ENCODE measurements around the gene ETF1. TPM values are rescaled to one million over a fixed set of nuclear protein-coding genes. Genes with fewer than 3 reads are reported as not detected.

Gene ETF1
- total and polyA plus RNA-seq, 9 of the 15 experiments (the other 6 are each of a cell fraction or from before 2014, with no cell fraction given) = 53.7 to 209 (median 164) TPM

DNA sequence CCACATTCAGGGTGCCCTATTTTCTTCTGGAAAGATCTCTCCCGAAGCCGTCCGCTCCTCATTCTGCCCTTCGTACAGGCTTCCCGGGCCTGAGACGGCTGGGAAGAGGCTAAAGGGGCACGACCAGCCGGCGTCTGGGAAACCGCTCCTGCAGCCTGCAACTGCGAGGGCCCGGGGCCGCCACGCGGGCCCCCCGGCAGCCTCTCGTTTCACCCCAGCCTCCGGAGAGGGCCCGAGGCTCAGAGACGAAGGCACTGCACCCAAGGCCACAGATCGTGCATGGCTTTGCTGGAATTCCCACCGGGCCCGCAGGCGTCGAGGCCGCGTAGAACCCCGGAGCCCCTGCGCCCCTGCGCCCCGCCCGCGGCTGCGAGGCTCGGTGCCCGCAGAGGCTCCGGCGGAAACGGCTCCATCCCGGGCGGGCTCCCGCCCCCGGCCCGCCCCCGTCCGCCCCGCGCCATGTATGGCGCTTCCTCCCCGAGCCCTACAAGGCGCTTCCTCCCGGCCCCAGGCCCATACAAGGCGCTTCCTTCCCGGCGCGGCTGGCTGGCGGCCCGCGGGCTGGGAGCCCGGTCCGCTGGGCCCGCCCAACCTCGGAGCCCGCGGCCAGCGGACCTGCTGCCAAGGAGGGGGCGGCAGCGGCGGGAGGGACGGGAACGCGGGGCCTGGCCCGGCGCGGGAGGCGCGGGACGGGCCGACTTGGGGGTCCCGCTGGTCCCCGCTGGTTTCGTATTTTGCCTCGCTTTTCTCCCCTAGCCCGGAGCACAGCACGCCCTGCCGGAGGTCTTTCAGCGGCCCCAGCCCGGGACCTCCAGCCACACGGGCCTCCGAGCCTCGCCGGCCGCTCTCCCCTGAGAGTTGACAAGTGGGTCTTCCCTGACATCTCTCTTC lies 51.1 kb downstream of the ETF1 start (continued):
- TF ChIP-seq, protein P1, sequence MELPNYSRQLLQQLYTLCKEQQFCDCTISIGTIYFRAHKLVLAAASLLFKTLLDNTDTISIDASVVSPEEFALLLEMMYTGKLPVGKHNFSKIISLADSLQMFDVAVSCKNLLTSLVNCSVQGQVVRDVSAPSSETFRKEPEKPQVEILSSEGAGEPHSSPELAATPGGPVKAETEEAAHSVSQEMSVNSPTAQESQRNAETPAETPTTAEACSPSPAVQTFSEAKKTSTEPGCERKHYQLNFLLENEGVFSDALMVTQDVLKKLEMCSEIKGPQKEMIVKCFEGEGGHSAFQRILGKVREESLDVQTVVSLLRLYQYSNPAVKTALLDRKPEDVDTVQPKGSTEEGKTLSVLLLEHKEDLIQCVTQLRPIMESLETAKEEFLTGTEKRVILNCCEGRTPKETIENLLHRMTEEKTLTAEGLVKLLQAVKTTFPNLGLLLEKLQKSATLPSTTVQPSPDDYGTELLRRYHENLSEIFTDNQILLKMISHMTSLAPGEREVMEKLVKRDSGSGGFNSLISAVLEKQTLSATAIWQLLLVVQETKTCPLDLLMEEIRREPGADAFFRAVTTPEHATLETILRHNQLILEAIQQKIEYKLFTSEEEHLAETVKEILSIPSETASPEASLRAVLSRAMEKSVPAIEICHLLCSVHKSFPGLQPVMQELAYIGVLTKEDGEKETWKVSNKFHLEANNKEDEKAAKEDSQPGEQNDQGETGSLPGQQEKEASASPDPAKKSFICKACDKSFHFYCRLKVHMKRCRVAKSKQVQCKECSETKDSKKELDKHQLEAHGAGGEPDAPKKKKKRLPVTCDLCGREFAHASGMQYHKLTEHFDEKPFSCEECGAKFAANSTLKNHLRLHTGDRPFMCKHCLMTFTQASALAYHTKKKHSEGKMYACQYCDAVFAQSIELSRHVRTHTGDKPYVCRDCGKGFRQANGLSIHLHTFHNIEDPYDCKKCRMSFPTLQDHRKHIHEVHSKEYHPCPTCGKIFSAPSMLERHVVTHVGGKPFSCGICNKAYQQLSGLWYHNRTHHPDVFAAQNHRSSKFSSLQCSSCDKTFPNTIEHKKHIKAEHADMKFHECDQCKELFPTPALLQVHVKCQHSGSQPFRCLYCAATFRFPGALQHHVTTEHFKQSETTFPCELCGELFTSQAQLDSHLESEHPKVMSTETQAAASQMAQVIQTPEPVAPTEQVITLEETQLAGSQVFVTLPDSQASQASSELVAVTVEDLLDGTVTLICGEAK (IDR thresholded peaks at IDR 0.05) = peak; percentile 35
- TF ChIP-seq, protein P1 (CRISPR knock-in tag; IDR thresholded peaks at IDR 0.05) = no peak
- no peak for TF ChIP-seq NR2C2 (CRISPR knock-in tag; IDR thresholded peaks at IDR 0.05)
- no peak for TF ChIP-seq NR2C2 (tag; IDR thresholded peaks at IDR 0.05)
- TF ChIP-seq, protein P2, sequence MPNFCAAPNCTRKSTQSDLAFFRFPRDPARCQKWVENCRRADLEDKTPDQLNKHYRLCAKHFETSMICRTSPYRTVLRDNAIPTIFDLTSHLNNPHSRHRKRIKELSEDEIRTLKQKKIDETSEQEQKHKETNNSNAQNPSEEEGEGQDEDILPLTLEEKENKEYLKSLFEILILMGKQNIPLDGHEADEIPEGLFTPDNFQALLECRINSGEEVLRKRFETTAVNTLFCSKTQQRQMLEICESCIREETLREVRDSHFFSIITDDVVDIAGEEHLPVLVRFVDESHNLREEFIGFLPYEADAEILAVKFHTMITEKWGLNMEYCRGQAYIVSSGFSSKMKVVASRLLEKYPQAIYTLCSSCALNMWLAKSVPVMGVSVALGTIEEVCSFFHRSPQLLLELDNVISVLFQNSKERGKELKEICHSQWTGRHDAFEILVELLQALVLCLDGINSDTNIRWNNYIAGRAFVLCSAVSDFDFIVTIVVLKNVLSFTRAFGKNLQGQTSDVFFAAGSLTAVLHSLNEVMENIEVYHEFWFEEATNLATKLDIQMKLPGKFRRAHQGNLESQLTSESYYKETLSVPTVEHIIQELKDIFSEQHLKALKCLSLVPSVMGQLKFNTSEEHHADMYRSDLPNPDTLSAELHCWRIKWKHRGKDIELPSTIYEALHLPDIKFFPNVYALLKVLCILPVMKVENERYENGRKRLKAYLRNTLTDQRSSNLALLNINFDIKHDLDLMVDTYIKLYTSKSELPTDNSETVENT (CRISPR knock-in tag; IDR thresholded peaks at IDR 0.05) = peak; percentile 63; the same call in 1 of the 2 replicates
- TF ChIP-seq ZNF224 (CRISPR knock-in tag; IDR thresholded peaks at IDR 0.05) = no peak
- no peak for TF ChIP-seq KAT2B (IDR thresholded peaks at IDR 0.05; ENCODE audit: low read depth, low read length)
- 0 out of 2 replicates have a peak, but pooled peaks have one; percentile 44 for TF ChIP-seq RBM34 (IDR thresholded peaks at IDR 0.05; ENCODE audit: borderline replicate concordance, insufficient read depth, low read length)
- TF ChIP-seq POLR2AphosphoS5 (IDR thresholded peaks at IDR 0.05; ENCODE audit: control insufficient read depth, insufficient read depth, low read depth, low read length) = peak; percentile 62; the same call in 1 of the 2 replicates
- TF ChIP-seq ZBTB7A (IDR thresholded peaks at IDR 0.05; ENCODE audit: borderline replicate concordance, control insufficient read depth, low read depth, low read length) = peak; percentile 88
- no peak for TF ChIP-seq RBM25 (IDR thresholded peaks at IDR 0.05; ENCODE audit: low read depth, low read length, severe bottlenecking)
- no peak for TF ChIP-seq MCM7 (IDR thresholded peaks at IDR 0.05)
- peak; percentile 73 for TF ChIP-seq CCNT2 (IDR thresholded peaks at IDR 0.05; ENCODE audit: borderline replicate concordance, extremely low read depth, insufficient read length, low read depth, low read length)
- TF ChIP-seq BHLHE40 (IDR thresholded peaks at IDR 0.05; ENCODE audit: low read length) = no peak
